ENCODE measurements around the gene SGCG.

Gene SGCG

DNA sequence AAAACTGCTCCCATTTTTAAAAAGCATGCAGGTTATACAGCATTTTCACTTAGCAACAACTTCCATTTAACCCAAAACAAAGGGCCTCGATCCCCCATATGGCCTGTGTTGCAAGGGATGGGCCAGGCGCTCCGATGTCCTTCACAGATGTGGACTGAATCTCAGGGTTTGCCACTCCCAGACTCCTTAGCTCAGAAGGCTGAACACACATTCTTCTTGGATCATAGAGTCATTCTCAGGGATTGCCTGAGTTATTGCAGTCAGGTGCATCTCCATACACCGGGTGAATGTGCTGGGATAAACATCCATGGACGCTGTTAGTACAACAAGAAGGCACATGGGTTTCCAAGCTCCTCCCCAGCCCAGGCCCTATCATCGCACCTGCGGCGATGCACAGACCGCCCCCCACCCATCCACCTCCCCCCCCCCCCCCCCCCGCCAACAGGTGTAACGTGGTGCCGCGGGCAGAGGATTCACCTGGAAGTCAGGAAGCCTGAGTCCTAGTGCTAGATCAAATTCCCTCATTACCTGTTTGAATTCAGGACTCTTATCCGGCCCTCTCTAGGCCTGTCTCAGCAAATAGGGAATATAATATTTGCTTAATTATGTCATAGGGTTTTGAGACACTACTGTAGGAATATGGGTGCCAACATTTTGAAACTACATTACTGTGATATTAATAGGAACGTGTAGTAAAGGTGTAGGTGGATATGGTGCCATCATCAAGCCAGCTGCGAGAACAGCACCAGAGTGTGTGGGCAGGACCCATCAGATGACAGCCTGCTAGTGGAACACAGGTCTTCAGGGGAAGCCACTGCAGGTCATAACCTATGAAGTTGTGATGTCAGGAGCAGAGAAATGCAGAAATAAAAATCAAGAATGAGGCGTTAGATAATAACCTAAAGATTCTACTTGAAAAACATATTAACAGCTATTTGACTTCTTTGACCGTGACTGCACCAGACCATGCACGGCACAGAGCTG is 141.9 kb downstream of the SGCG start:
- H3K4me3 ChIP-seq (ENCODE audit: low read depth, low read length): no peak overlapping the region; the same call in 1 of the 2 replicates
- DNase-seq (ENCODE audit: low read depth): no peak
- TF ChIP-seq, protein P1, sequence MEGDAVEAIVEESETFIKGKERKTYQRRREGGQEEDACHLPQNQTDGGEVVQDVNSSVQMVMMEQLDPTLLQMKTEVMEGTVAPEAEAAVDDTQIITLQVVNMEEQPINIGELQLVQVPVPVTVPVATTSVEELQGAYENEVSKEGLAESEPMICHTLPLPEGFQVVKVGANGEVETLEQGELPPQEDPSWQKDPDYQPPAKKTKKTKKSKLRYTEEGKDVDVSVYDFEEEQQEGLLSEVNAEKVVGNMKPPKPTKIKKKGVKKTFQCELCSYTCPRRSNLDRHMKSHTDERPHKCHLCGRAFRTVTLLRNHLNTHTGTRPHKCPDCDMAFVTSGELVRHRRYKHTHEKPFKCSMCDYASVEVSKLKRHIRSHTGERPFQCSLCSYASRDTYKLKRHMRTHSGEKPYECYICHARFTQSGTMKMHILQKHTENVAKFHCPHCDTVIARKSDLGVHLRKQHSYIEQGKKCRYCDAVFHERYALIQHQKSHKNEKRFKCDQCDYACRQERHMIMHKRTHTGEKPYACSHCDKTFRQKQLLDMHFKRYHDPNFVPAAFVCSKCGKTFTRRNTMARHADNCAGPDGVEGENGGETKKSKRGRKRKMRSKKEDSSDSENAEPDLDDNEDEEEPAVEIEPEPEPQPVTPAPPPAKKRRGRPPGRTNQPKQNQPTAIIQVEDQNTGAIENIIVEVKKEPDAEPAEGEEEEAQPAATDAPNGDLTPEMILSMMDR (IDR thresholded peaks at IDR 0.05; ENCODE audit: insufficient read depth, low read depth, low read length, missing control alignments): no peak

GRCh38 chr13:23323946-23324709 is 143.3 kb downstream of the SGCG start:
- no peak for DNase-seq (ENCODE audit: low read depth)

DNA sequence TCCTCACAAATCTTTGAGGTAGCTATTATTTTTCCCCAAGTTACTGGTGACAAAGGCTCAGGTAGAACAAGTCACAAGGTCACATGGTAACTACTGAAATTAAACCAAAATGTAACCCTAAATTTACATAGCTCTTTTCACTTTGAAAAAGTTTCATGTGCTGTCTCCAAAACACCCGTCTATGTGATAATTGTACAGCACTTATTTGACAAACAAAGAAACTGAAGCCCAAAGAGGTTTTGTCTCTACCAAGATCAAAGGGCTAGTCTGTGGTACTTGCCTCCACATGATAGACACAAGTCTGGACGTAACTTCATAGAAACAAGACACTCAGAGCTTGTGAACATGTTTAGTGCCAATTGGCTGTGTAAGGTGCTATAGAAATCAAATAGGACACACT is 144.4 kb downstream of the SGCG start:
- no peak overlapping the region for H3K4me3 ChIP-seq (ENCODE audit: low read depth, low read length)
- TF ChIP-seq, protein P1 (IDR thresholded peaks at IDR 0.05; ENCODE audit: insufficient read depth, low read depth, low read length, missing control alignments): no peak
- peak; percentile 73 for DNase-seq (ENCODE audit: low read depth)

More at GRCh38 chr13:23323946-23324709, 143.3 kb downstream of the SGCG start:
- no peak overlapping the region for H3K4me3 ChIP-seq (ENCODE audit: low read depth, low read length)
- TF ChIP-seq, protein P1 (IDR thresholded peaks at IDR 0.05; ENCODE audit: insufficient read depth, low read depth, low read length, missing control alignments): no peak

GRCh38 chr13:23330356-23330755 is 149.6 kb downstream of the SGCG start:
- TF ChIP-seq, protein P1 (IDR thresholded peaks at IDR 0.05; ENCODE audit: insufficient read depth, low read depth, low read length, missing control alignments): no peak
- no peak overlapping the region for H3K4me3 ChIP-seq (ENCODE audit: low read depth, low read length)
- no peak for DNase-seq (ENCODE audit: low read depth)

- DNase-seq (ENCODE audit: low read depth): no peak
- no peak overlapping the region for H3K4me3 ChIP-seq (ENCODE audit: low read depth, low read length)
- TF ChIP-seq, protein P1 (IDR thresholded peaks at IDR 0.05; ENCODE audit: insufficient read depth, low read depth, low read length, missing control alignments): no peak
Observed at GRCh38 chr13:23339225-23339624, 158.4 kb downstream of the SGCG start.

DNA sequence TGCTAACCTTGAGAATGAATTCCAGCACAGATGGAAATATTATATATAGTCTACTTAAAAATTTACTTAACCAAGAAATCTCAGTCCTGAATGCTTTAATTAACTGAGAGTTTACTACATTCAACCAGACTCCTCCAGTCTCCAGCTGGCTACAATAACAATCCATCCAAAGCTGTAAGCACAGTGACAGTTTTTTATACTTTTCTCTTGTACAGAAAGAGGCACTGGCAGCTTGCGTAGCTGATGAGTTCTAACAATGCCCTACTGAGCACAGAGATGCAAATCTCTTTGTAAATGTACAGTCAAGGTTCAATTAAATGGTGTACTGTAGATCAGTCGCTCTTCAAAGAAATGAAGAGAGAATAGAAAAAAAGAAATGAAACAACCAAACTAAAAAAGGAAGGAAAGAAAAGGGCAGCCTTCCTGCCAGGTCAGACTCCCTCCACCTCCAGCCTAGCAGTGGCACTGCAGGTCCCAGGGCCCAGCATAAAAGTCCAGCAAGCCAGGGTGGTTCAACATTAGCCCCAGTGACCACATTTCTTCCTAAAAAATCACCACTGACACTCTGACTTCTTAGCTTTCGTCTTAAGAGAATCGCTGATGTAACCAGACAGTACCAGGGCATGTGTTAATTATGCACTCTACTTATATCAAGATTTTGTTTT is 164.3 kb downstream of the SGCG start:
- H3K4me3 ChIP-seq (ENCODE audit: low read depth, low read length): no peak overlapping the region
- TF ChIP-seq, protein P1 (IDR thresholded peaks at IDR 0.05; ENCODE audit: insufficient read depth, low read depth, low read length, missing control alignments): no peak
- no peak for DNase-seq (ENCODE audit: low read depth)

Measured in GM12865 (cell line).